DMS153 treated with DMSO at 0.1 percent for 48 hours (cell line): Measurements from ENCODE around the gene RBMY1D.
"Not testable (repeated sequence)": the region's sequence is repeated elsewhere in the genome, so short reads cannot be mapped to it uniquely, and the experiment has no call there.

Source experiments
- DNase-seq: peaks from one replicate; lab custom pipeline; 2025; ENCODE audit not compliant: unreplicated experiment; lab: John Stamatoyannopoulos, UW

Gene RBMY1D

DNA sequence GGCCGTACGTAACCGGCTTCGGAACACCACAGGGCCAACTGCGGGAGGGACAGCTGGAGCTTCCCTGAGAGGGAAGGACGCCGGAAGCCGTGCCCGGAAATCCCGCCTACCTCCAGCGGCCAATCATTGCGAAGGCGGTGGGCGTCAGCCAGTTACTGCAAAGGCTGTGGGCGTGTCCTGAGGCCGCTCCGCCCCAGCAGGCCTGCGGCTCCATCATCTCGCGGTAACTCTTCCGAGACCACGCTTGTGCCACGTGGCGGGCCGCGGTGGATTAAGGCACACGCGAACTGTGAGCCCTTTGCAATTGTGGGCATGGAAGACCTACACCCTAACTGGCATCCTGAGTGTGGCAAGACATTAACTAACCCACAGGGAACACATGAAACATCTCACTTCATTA is at the start of gene RBMY1D:
RBMY1D (minus strand) TSS at position 101 of the 400 bp plus-strand sequence. CDS start 2,013 bp downstream, outside the sequence.
- DNase-seq = not testable (repeated sequence)

DNA sequence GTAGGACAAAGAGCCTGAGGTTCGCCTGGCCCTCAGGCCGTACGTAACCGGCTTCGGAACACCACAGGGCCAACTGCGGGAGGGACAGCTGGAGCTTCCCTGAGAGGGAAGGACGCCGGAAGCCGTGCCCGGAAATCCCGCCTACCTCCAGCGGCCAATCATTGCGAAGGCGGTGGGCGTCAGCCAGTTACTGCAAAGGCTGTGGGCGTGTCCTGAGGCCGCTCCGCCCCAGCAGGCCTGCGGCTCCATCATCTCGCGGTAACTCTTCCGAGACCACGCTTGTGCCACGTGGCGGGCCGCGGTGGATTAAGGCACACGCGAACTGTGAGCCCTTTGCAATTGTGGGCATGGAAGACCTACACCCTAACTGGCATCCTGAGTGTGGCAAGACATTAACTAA is 23.6 kb upstream of the RBMY1D start, which contains the start of gene RBMY1E:
RBMY1E (minus strand) TSS at position 101 of the 400 bp plus-strand sequence. CDS start 1,978 bp downstream, outside the sequence.
- DNase-seq = not testable (repeated sequence)

DNA sequence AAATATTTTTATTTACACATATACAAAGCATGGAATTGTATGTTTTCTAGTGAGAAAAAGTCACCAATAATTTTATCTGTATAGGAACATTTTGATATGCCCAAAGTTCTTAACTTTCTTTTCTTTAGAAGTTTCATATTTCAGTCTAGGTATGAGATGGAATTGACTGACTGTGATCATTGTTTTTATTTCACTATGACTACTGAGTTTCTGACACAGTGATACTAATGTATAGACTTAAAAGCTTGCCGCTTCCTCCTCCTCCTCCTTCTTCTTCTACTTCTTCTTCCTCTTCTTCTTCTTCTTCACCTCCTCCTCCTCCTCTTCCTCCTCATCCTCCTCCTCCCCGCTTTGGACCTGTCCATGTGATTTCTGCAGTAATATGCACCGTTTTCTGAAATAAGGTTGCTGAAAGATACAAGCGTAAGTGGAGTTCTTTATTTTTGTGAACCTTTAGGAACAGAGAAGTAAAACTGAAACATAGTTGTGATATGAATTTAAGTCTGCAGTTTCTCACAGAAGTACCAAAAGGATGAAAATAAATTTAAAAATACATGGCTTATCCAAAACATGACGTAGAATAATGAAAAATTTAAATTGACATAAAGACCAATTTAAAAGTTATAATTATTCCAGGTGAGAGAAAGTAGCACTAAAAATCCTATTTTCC is 24.8 kb downstream of the RBMY1D start:
- DNase-seq = not testable (repeated sequence)

DNA sequence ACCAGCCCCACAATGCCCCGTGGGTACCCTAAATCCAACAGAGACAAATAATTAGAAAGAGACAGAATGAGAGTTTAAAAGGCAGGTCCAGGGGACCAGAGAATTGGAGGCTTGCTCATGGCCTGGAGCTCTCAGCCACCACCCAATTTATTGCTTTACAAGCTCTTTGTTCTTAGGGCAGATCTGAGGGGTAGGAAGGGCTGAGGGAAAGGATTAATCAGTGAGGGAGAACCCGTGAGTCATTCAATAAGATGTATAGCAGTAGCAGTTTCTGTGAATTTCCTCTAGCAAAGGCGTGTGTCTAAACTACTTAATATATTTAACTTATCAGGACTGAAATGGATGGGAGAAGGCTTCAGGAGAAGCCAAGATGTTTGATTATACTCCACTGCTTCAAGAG is 48.8 kb downstream of the RBMY1D start:
- no peak for DNase-seq

DNA sequence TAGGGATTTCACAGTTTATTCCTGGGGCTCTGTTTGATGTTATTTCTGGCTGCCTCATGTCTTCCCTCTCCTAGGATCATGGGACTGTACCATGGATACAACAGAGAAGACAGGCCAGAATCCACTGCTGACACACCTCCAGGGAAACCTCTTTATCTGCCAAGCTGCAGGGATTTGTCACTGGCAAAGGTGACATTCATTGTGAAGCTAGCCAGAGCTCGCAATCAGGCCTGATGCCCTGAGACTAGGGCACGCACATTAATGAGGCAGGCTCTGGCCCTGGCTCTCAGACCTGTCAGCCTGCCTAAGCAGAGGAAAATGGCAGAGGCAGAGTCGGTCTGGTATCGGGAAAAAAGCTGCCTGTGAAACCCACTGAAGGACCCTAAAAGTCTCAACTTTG is 52.2 kb downstream of the RBMY1D start:
- no peak for DNase-seq

DNA sequence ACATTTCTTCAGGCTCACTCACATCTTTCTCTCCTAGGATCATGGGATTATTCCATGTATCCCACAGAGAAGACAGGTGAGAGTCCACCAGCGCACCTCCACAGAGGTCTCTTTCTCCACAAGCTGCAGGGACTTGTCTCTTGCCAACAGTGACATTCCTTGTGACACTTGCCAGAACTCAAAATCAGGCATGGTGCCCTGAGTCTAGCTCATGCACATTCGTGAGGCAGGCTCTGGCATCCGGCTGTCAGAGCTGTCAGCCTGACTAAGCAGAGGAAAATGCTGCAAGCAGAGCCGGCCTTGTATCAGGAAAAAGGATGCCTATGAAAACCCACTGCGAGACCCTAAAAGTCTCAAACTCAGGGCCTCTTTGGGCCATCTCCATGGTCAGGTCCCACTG is 54.8 kb downstream of the RBMY1D start:
- DNase-seq = no peak

DNA sequence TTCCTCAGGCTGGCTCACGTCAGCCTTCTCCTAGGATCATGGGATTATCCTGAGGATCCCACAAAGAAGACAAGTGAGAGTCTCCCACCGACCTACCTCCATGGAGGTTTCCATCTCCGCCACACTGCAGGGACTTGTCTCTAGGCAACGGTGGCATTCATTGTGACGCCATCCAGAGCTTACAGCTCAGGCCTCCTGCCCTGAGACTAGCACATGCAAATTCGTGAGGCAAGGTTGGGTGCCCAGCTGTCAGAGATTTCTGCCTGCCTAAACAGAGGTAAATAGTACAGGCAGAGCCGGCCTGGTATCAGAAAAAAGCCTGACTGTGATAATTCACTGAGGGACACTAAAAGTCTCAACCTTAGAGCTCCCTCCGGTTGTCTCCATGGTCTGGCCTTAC is 58.0 kb downstream of the RBMY1D start:
- DNase-seq = no peak

DNA sequence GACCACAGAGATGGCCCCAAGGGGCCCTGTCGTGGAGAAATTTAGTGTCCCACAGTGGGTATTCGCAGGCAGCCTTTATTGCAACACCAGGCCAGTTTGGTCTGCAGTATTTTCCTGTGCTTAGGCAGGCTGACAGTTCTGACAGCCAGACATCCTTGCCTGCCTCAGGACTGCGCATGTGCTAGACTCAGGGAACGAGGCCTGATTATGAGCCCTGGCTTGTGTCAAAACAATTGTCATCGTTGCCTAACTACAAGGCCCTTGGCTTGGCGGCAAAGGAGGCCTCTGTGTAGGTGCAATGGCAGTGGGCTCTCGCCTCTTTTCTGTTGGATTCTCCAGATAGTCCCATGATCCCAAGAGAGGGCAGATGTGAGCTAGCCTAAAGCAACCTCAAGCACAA is 59.3 kb downstream of the RBMY1D start:
- DNase-seq = no peak
